Fibroblast of pulmonary artery (primary cell): ENCODE data around the gene TP73.

Experiments
- DNase-seq: peaks from one replicate; pipeline ENCODE4 v3.0.0-alpha.2; 2010; ENCODE audit warnings: low read depth
- H3K4me3 ChIP-seq: replicated peaks from 2 replicates; pipeline ENCODE4 v1.5.1; 2011; ENCODE audit warnings: low read depth, mild to moderate bottlenecking, control low read depth, low read length, moderate library complexity
- TF ChIP-seq, protein P1 (sequence below): IDR thresholded peaks from 2 replicates; pipeline ENCODE4 v1.5.1; 2011; ENCODE audit warnings: mild to moderate bottlenecking, control low read depth, low read length, inconsistent platforms; ENCODE audit errors: missing control alignments

Gene TP73

GRCh38 chr1:3626025-3626424 lies 26.3 kb upstream of the TP73 start:
- peak overlapping the region; percentile 91 for H3K4me3 ChIP-seq
- DNase-seq = no peak
- TF ChIP-seq, protein P1, sequence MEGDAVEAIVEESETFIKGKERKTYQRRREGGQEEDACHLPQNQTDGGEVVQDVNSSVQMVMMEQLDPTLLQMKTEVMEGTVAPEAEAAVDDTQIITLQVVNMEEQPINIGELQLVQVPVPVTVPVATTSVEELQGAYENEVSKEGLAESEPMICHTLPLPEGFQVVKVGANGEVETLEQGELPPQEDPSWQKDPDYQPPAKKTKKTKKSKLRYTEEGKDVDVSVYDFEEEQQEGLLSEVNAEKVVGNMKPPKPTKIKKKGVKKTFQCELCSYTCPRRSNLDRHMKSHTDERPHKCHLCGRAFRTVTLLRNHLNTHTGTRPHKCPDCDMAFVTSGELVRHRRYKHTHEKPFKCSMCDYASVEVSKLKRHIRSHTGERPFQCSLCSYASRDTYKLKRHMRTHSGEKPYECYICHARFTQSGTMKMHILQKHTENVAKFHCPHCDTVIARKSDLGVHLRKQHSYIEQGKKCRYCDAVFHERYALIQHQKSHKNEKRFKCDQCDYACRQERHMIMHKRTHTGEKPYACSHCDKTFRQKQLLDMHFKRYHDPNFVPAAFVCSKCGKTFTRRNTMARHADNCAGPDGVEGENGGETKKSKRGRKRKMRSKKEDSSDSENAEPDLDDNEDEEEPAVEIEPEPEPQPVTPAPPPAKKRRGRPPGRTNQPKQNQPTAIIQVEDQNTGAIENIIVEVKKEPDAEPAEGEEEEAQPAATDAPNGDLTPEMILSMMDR = no peak

GRCh38 chr1:3627515-3628253 lies 24.6 kb upstream of the TP73 start:
- H3K4me3 ChIP-seq = no peak overlapping the region
- TF ChIP-seq, protein P1 = no peak
- no peak for DNase-seq

DNA sequence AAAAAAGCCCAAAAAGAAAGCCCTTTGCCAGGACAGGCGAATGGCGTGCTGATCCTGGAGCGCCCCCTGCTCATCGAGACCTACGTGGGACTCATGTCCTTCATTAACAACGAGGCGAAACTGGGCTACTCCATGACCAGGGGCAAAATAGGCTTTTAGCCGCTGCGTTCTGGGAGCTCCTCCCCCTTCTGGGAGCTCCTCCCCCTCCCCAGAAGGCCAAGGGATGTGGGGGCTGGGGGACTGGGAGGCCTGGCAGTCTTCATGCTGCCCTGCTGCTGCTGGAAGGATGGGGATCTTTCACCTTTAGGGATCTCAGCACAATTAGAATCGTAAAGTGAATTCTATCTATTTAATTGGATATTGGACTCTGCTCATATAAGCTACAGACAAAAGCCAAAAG lies 23.9 kb upstream of the TP73 start:
- DNase-seq = no peak
- no peak overlapping the region for H3K4me3 ChIP-seq
- TF ChIP-seq, protein P1 = no peak

DNA sequence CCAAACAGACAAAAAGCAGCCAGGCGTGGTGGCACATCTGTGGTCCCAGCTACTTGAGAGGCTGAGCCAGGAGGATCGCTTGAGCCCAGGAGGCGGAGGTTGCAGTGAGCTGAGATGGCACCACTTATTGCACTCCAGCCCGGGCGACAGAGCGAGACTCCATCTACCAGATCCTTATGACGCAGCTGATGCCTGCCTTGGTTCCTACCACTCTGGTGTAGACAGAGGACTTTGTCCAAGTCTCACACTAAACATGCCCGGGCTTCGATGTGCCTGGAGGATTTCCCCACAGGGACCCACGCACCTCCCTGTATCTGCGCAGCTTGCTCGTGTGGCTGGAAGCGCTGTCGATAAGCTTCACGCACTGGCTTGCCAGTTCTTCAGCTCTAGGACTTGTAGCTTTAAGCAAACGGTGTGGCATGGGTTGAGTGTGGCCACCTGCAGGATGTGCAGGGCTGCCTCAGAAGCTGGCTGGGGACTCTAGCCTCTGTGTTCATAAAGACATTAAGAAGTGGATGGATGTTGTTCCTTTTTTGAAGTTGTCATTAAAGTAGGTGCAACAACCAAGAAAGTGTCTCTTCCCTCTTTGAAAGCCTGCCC lies 22.7 kb upstream of the TP73 start:
- no peak for DNase-seq
- TF ChIP-seq, protein P1 = no peak
- no peak overlapping the region for H3K4me3 ChIP-seq

DNA sequence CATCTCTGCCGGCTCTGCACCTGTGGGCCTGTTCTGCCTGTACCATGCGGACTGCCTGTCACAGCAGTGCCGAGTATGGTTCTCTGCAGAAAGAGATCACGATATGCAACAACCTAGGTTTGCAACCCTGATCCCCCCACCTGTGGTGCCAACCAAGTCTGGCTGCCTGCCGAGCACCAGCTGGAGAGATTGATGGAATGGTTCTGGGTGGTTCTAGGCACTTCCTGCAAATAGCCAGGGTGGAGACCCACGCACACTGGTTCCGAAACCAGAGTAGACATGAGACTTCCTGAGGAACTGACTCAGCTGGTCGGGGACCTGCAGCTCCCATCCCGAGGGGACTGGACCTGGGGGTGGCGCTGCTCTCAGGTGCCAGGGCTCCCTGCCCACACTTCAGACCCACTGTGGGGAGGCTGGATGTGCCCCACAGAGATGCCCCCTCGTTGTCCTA lies 22.1 kb upstream of the TP73 start:
- TF ChIP-seq, protein P1 = no peak
- no peak overlapping the region for H3K4me3 ChIP-seq
- DNase-seq = no peak

DNA sequence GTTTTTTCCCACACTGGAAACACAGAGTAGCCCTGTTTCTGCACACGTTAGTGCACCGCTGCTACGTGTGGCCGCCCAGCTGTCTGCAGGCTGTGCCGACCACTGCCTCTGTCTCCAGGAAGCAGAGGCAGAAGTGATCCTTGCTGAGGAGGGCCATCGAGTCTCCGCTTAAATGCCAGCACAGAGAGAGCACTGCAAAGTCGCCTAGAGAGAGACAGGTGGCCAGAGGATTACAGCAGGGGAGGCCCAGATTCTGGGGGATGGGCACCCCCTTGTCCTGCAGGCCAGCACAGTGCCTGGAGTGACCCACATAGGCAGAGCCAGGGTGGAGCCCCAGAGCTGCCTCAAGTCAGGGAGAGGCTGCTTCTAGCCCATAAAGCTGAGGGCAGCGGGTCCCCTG lies 21.4 kb upstream of the TP73 start:
- H3K4me3 ChIP-seq = no peak overlapping the region
- TF ChIP-seq, protein P1 = no peak
- no peak for DNase-seq
